Pancreas (tissue), 10 donors: ENCODE measurements around the gene PRAME. TPM values are rescaled to one million over a fixed set of nuclear protein-coding genes. Genes with fewer than 3 reads are reported as not detected.
"Not testable (repeated sequence)": the region's sequence is repeated elsewhere in the genome, so short reads cannot be mapped to it uniquely, and the experiment has no call there.

Experiments used
- ATAC-seq, 4 donors: fragments of 200-7000 bp; cut with Tn5 transposase; one replicate each; pipeline versions ENCODE4 v1.8.0 to v1.9.1; 2020; ENCODE audit warnings: mild to moderate bottlenecking in 4 of 4, moderate library complexity in 4 of 4
- DNase-seq, 6 donors: peaks; one replicate each; pipeline ENCODE4 v3.0.0-alpha.2; 2020
- FAIRE-seq: peaks from 2 replicates; lab custom pipeline; 2012; peaks lifted over from hg19 to GRCh38; lab: Jason Lieb, UNC
- H3K27ac ChIP-seq, 4 donors: fragments of 200-600 bp; sonication (generic); 1 replicate in 3 of 4; 2 replicates in 1 of 4; pipeline versions ENCODE4 v1.5.0 to v1.8.0; 2020
- H3K27me3 ChIP-seq, 4 donors: fragments of 200-600 bp; one replicate each; pipeline ENCODE4 v1.8.0; 2021
- H3K36me3 ChIP-seq, 3 donors: fragments of 200-600 bp; sonication (generic) in 1 of 3; one replicate each; pipeline versions ENCODE4 v1.5.0 to v1.8.0; 2020 to 2021
- H3K4me1 ChIP-seq, 3 donors: fragments of 200-600 bp; one replicate each; pipeline ENCODE4 v1.8.0; 2021
- H3K4me3 ChIP-seq, 4 donors: fragments of 200-600 bp; sonication (generic) in 2 of 4; one replicate each; pipeline versions ENCODE4 v1.5.0 to v1.8.0; 2020 to 2021
- H3K9me3 ChIP-seq, 4 donors: fragments of 200-600 bp; one replicate each; pipeline ENCODE4 v1.8.0; 2021
- WGBS, 2 donors: extraction: QIAGEN DNeasy Blood & Tissue Kit; methylation state at CpG; one replicate each; pipeline ENCODE4 v1.1.7; 2013; 5-methylcytosine and 5-hydroxymethylcytosine counted together
- intact Hi-C, 3 donors: fragments of 100-400 bp; cut with DNase I; formaldehyde crosslinking; loops; one replicate each; pipeline versions ENCODE4 v1.11.1 to v1.14.2; 2022
- polyA plus RNA-seq, 2 donors: library from polyadenylated mRNA; stranded (reverse); fragments of 200-250 nt; gene quantifications; one replicate each; pipeline ENCODE4 v1.2.3, GENCODE V29; 2013
- total RNA-seq, 6 donors: library from RNA; stranded (reverse); fragmentation: NEBNext Ultra II Directional in 4 of 6; extraction: Animal tissue kit (Norgen Biotek cat#: 25700) in 4 of 6; gene quantifications; one replicate each; pipeline versions ENCODE4 v1.2.1 to v1.2.4, GENCODE V29; 2021 to 2023
- TF ChIP-seq, protein P1 (sequence below), 4 donors: fragments of 200-600 bp; sonication (generic) in 3 of 4; IDR thresholded peaks; one replicate each; pipeline versions ENCODE4 v1.5.0 to v1.8.0; 2021; ENCODE audit warnings: antibody characterized with exemption in 4 of 4
- donor health status: healthy with polysubstance abuse.
- donor health status: DM: no; HTN: no; CAD: no; lungs with moderate emphysema.
- donor health status: DM: no; HTN: no; CAD: no.
- donor health status: control.
- donor health status: control.
- donor health status: Bipolar disorder and iron deficiency.
- donor health status: DM: yes; HTN: yes; CAD: no.
- donor health status: DM: no; HTN: no; CAD: no.
- donor health status: DM: no; HTN: no; CAD: no.
- donor health status: DM: yes; HTN: yes; CAD: no.

The PRAME gene
- total and polyA plus RNA-seq, 8 donors = 1.6 TPM; not detected in 7

DNA sequence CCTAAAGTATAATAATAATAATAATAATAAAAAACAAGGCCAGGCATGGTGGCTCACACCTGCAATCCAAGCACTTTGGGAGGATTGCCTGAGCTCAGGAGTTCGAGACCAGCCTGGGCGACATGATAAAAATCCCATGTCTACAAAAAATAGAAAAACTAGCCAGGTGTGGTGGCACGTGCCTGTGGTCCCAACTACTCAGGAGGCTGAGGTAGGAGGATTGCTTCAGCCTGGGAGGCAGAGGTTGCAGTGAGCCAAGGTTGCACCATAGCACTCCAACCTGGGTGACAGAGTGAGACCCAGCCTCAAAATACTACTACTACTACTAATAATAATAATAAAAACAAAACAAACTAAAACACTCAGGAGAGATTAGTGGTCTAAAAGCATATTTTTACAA is 23.4 kb downstream of the PRAME start:
- DNase-seq (no peak), FAIRE-seq (no peak), ATAC-seq (no peak)
- no peaks in the 10 kb centered on the region for H3K9me3 ChIP-seq
- WGBS, 2 donors = 59 to 81% methylated on average over 3 of the region's 3 CpGs
- no peak overlapping the region for H3K27ac ChIP-seq
- H3K36me3 ChIP-seq = no peaks in the 10 kb centered on the region
- TF ChIP-seq, protein P1, sequence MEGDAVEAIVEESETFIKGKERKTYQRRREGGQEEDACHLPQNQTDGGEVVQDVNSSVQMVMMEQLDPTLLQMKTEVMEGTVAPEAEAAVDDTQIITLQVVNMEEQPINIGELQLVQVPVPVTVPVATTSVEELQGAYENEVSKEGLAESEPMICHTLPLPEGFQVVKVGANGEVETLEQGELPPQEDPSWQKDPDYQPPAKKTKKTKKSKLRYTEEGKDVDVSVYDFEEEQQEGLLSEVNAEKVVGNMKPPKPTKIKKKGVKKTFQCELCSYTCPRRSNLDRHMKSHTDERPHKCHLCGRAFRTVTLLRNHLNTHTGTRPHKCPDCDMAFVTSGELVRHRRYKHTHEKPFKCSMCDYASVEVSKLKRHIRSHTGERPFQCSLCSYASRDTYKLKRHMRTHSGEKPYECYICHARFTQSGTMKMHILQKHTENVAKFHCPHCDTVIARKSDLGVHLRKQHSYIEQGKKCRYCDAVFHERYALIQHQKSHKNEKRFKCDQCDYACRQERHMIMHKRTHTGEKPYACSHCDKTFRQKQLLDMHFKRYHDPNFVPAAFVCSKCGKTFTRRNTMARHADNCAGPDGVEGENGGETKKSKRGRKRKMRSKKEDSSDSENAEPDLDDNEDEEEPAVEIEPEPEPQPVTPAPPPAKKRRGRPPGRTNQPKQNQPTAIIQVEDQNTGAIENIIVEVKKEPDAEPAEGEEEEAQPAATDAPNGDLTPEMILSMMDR (IDR thresholded peaks at IDR 0.05) = no peak
- H3K4me1 ChIP-seq = no peaks in the 10 kb centered on the region
- intact Hi-C loops = no loop called here
- no peak overlapping the region for H3K4me3 ChIP-seq
- H3K27me3 ChIP-seq = no peaks in the 10 kb centered on the region

DNA sequence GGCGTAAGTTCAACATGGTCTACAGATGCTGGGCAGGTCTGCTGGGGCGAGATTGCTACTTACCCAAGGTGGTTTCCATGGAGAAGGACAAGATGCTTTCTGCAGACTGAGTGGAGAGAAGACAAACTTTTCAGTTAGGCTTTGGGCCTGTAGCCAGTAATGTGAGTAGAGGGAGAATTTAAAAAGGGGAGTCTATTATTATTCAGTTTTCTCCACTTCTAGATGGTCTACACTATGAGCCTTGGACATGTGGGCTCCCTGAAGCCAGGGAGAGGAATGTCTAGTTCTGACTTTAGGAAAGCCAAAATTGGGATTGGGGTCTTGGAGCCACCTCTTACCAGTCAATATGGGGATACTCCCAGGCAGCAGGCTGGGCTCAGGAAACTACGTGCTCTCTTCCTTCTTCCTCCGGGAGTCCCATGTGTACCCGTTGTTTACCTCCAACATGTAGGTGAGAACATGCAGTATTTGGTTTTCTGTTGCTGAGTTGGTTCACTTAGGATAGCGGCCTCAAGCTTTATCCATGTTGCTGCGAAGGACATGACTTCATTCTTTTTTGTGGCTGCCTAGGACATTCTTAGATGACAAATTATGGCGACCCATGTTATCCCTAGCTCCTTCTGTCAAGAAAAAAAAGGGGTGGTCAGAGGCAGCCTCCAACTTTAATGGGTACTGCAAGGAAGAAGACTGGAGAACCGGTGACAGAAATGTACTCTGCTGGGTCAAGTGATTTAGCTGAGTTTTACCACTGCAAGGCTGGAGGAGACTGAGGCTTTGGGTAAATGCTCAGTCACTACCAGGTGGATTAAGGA is 24.3 kb downstream of the PRAME start:
- intact Hi-C loops = no loop called here
- Histone ChIP-seq H3K4me3 (no peak overlapping the region), H3K27ac (no peak overlapping the region), H3K27me3 (no peaks in the 10 kb centered on the region), H3K4me1 (no peaks in the 10 kb centered on the region), H3K9me3 (no peaks in the 10 kb centered on the region), H3K36me3 (no peaks in the 10 kb centered on the region)
- ATAC-seq = no peak
- TF ChIP-seq, protein P1 (IDR thresholded peaks at IDR 0.05) = no peak
- no peak for DNase-seq
- 72 to 78% methylated on average over 9 of the region's 9 CpGs for WGBS, 2 donors
- FAIRE-seq = no peak

DNA sequence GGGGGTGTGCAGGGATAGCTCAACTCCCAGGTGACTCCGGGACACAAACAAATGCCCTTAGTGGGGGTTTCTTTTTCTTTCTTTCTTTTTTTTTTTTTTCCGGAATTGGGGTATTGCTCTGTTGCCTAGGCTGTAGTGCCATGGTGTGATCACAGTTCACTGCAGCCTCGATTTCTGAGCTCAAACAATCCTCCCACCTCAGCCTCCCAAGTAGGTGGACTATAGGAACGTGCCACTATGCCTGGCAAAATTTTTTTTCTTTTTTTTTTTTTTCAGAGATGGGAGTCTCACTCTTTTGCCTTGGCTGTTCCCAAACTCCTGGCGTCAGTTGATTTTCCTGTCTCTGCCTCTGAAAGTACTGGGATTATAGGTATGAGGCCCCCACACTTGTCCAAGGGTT is 25.2 kb downstream of the PRAME start:
- Histone ChIP-seq H3K27ac (no peak overlapping the region), H3K27me3 (no peaks in the 10 kb centered on the region), H3K4me1 (no peaks in the 10 kb centered on the region), H3K36me3 (no peaks in the 10 kb centered on the region), H3K4me3 (no peak overlapping the region), H3K9me3 (no peaks in the 10 kb centered on the region)
- intact Hi-C loops = no loop called here
- 60 to 69% methylated on average over 5 of the region's 5 CpGs for WGBS, 2 donors
- TF ChIP-seq, protein P1 (IDR thresholded peaks at IDR 0.05) = no peak
- DNase-seq (no peak), ATAC-seq (no peak), FAIRE-seq (no peak)

DNA sequence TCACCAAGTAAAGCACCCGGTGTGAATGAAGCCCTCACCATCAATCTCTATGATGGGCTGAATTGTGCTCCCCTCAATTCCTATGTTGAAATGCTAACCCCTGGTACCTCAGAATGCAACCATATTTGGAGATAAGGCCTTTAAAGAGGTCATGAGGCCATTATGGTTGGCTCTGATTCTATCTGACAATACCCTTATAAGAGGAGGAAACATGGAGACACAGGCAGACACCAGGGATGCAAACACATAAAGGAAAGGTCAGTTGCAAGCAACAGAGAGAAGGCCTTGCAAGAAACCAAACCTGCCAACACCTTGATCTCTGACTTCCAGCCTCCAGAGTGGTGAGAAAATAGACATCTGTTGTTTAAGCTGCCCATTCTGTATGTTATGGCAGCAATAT is 25.6 kb downstream of the PRAME start:
- no peaks in the 10 kb centered on the region for H3K4me1 ChIP-seq
- TF ChIP-seq, protein P1 (IDR thresholded peaks at IDR 0.05) = no peak
- no peak for DNase-seq
- H3K36me3 ChIP-seq = no peaks in the 10 kb centered on the region
- no peak overlapping the region for H3K27ac ChIP-seq
- no peak for FAIRE-seq
- ATAC-seq = no peak
- 76 to 80% methylated on average over 1 of the region's 1 CpG for WGBS, 2 donors
- no peak overlapping the region for H3K4me3 ChIP-seq
- no peaks in the 10 kb centered on the region for H3K9me3 ChIP-seq
- H3K27me3 ChIP-seq = no peaks in the 10 kb centered on the region
- intact Hi-C loops = no loop called here

DNA sequence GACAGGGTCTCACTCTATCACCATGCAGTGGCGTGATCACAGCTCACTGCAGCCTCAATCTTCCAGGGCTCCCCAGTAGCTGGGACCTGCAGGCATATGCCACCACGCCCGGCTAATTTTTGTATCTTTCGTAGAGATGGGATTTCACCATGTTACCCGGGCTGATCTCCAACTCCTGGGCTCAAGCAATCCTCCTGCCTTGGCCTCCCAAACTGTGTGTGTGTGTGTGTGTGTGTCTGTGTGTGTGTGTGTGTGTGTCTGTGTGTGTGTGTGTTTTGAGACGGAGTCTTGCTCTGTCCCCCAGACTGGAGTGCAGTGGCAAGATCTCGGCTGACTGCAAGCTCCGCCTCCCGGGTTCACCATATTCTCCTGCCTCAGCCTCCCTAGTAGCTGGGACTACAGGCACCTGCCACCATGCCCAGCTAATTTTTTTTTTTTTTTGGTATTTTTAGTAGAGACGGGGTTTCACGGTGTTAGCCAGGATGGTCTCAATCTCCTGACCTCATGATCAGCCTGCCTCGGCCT is 26.5 kb downstream of the PRAME start:
- H3K4me3 ChIP-seq, H3K27me3 ChIP-seq, H3K27ac ChIP-seq, H3K36me3 ChIP-seq, H3K9me3 ChIP-seq, H3K4me1 ChIP-seq, ATAC-seq, DNase-seq, FAIRE-seq, intact Hi-C loops: not testable (repeated sequence)
- WGBS, 2 donors = 83 to 87% methylated on average over 10 to 12 of the region's 12 CpGs
